ENCODE results near the gene CX3CL1. TPM values are rescaled to one million over a fixed set of nuclear protein-coding genes. Genes with fewer than 3 reads are reported as not detected.

The CX3CL1 gene
- total and polyA plus RNA-seq, 2 donors (not counting 1 experiment from before 2014, with no cell fraction given): not detected

- CTCF ChIA-PET: interaction anchor here (1.5 to 2.8 kb wide), 2 partner anchors 13 to 14 kb away, joined by 8 to 10 read pairs; no protein-coding TSS in a partner anchor
- Mint-ChIP-seq H3K4me3 (no peak overlapping the region), H3K27ac (no peak overlapping the region), H3K9me3 (ENCODE audit: insufficient read depth) (no peaks in the 10 kb centered on the region), H3K27me3 (no peaks in the 10 kb centered on the region), H3K4me1 (no peaks in the 10 kb centered on the region)
- no peaks in the 10 kb centered on the region for H3K4me1 ChIP-seq (ENCODE audit: control insufficient read depth in 2 of 2, insufficient read depth in 2 of 2, low read length in 2 of 2)
- H3K4me3 ChIP-seq (ENCODE audit: control extremely low read depth in 1 of 5, extremely low read depth in 1 of 5, insufficient read depth in 1 of 5, low read depth in 2 of 5, low read length in 4 of 5): no peak overlapping the region
- ATAC-seq (ENCODE audit: low read depth) (no peak), DNase-seq (no peak)
- H3K79me2 ChIP-seq (ENCODE audit: control insufficient read depth, insufficient read depth, low read length): no peaks in the 10 kb centered on the region
- H3K9me3 ChIP-seq (ENCODE audit: control extremely low read depth in 1 of 3, control insufficient read depth in 2 of 3, insufficient read depth in 1 of 3, low read length in 2 of 3): no peaks in the 10 kb centered on the region
- TF ChIP-seq EZH2 (IDR thresholded peaks at IDR 0.05; ENCODE audit: borderline replicate concordance, insufficient read depth, low read depth, low read length, poor library complexity, severe bottlenecking): no peak
- TF ChIP-seq, protein P1, sequence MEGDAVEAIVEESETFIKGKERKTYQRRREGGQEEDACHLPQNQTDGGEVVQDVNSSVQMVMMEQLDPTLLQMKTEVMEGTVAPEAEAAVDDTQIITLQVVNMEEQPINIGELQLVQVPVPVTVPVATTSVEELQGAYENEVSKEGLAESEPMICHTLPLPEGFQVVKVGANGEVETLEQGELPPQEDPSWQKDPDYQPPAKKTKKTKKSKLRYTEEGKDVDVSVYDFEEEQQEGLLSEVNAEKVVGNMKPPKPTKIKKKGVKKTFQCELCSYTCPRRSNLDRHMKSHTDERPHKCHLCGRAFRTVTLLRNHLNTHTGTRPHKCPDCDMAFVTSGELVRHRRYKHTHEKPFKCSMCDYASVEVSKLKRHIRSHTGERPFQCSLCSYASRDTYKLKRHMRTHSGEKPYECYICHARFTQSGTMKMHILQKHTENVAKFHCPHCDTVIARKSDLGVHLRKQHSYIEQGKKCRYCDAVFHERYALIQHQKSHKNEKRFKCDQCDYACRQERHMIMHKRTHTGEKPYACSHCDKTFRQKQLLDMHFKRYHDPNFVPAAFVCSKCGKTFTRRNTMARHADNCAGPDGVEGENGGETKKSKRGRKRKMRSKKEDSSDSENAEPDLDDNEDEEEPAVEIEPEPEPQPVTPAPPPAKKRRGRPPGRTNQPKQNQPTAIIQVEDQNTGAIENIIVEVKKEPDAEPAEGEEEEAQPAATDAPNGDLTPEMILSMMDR (IDR thresholded peaks at IDR 0.05): no peak
- peaks cover 1 to 74% of the 10 kb centered on the region in 2 experiments for H3K36me3 ChIP-seq (replicated peaks in 1 of 2; ENCODE audit: control extremely low read depth in 1 of 2, control insufficient read depth in 1 of 2, extremely low read depth in 1 of 2, insufficient read depth in 2 of 2, low read length in 1 of 2)
- POLR2A ChIA-PET: interaction anchor here (0.7 kb wide), 1 partner anchor 41 kb away, joined by 4 read pairs; no protein-coding TSS in a partner anchor
- intact Hi-C loops (cut with micrococcal nuclease): no loop called here
- 94% methylated on average over 2 of the region's 5 CpGs for WGBS (ENCODE audit: insufficient coverage)
- H3K27me3 ChIP-seq (replicated peaks in 1 of 4; ENCODE audit: control extremely low read depth in 1 of 4, control insufficient read depth in 3 of 4, insufficient read depth in 4 of 4, low read length in 3 of 4): no peaks in the 10 kb centered on the region
- H3K4me2 ChIP-seq (replicated peaks; ENCODE audit: low read depth, low read length, poor library complexity, severe bottlenecking): no peak overlapping the region
- no peak overlapping the region for H3K27ac ChIP-seq (ENCODE audit: low read length in 2 of 2)
- no peak overlapping the region for H3K9ac ChIP-seq (ENCODE audit: low read length)
- H4K20me1 ChIP-seq (ENCODE audit: control insufficient read depth, insufficient read depth, low read length, poor library complexity, severe bottlenecking): no peaks in the 10 kb centered on the region
- no peak overlapping the region for H2AFZ ChIP-seq (ENCODE audit: insufficient read depth, low read depth, low read length, poor library complexity, severe bottlenecking)
Observed at GRCh38 chr16:57430955-57431354, 58.7 kb downstream of the CX3CL1 start.

DNA sequence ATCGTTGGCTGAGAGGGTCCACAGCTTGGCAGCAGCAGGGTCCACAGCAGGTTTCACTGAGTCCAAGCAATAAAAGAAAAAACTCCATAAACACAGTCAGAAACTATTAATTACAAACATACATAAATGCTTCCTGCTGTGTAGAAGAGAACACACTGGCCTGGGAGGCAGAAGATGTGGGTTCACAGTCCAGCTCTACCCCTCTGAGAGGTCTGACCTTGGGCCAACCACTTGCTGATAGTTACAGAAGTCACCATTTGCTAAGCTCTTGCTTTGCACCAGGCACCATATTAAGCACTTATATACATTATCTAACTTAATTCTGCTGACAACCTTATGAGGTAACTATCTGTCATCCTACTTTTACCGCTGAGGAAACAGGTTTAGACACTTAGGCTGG lies 60.2 kb downstream of the CX3CL1 start:
- Mint-ChIP-seq H3K27me3 (no peaks in the 10 kb centered on the region), H3K4me1 (no peaks in the 10 kb centered on the region), H3K9me3 (ENCODE audit: insufficient read depth) (no peaks in the 10 kb centered on the region), H3K27ac (no peak overlapping the region), H3K4me3 (no peak overlapping the region)
- H2AFZ ChIP-seq (ENCODE audit: insufficient read depth, low read depth, low read length, poor library complexity, severe bottlenecking): no peak overlapping the region
- no peaks in the 10 kb centered on the region for H4K20me1 ChIP-seq (ENCODE audit: control insufficient read depth, insufficient read depth, low read length, poor library complexity, severe bottlenecking)
- ChIA-PET POLR2A (no interaction called here), CTCF (interaction anchor here (2.8 kb wide), 1 partner anchor 15 kb away, joined by 10 read pairs; no protein-coding TSS in a partner anchor)
- intact Hi-C loops (cut with micrococcal nuclease): no loop called here
- H3K27me3 ChIP-seq (replicated peaks in 1 of 4; ENCODE audit: control extremely low read depth in 1 of 4, control insufficient read depth in 3 of 4, insufficient read depth in 4 of 4, low read length in 3 of 4): no peaks in the 10 kb centered on the region
- no peak for DNase-seq
- H3K9ac ChIP-seq (ENCODE audit: low read length): no peak overlapping the region
- H3K4me1 ChIP-seq (ENCODE audit: control insufficient read depth in 2 of 2, insufficient read depth in 2 of 2, low read length in 2 of 2): no peaks in the 10 kb centered on the region
- WGBS (ENCODE audit: insufficient coverage): 100% methylated on average over 1 of the region's 2 CpGs
- no peak overlapping the region for H3K4me2 ChIP-seq (replicated peaks; ENCODE audit: low read depth, low read length, poor library complexity, severe bottlenecking)
- H3K36me3 ChIP-seq (replicated peaks in 1 of 2; ENCODE audit: control extremely low read depth in 1 of 2, control insufficient read depth in 1 of 2, extremely low read depth in 1 of 2, insufficient read depth in 2 of 2, low read length in 1 of 2): peaks cover 1 to 83% of the 10 kb centered on the region in 2 experiments
- TF ChIP-seq EZH2 (IDR thresholded peaks at IDR 0.05; ENCODE audit: borderline replicate concordance, insufficient read depth, low read depth, low read length, poor library complexity, severe bottlenecking): no peak
- TF ChIP-seq, protein P1 (IDR thresholded peaks at IDR 0.05): no peak
- no peak overlapping the region for H3K27ac ChIP-seq (ENCODE audit: low read length in 2 of 2)
- H3K9me3 ChIP-seq (ENCODE audit: control extremely low read depth in 1 of 3, control insufficient read depth in 2 of 3, insufficient read depth in 1 of 3, low read length in 2 of 3): no peaks in the 10 kb centered on the region
- H3K79me2 ChIP-seq (ENCODE audit: control insufficient read depth, insufficient read depth, low read length): no peaks in the 10 kb centered on the region
- no peak for ATAC-seq (ENCODE audit: low read depth)
- H3K4me3 ChIP-seq (ENCODE audit: control extremely low read depth in 1 of 5, extremely low read depth in 1 of 5, insufficient read depth in 1 of 5, low read depth in 2 of 5, low read length in 4 of 5): no peak overlapping the region

Data from B cell (primary cell).